Panc1 (cell line): ENCODE data around the gene INPP5A. TPM values are rescaled to one million over a fixed set of nuclear protein-coding genes. Genes with fewer than 3 reads are reported as not detected.

ENCODE experiments used
- ATAC-seq: fragments of 200-7000 bp; cut with Tn5 transposase; 2 replicates; pipeline ENCODE4 v1.9.1; 2020; ENCODE audit warnings: mild to moderate bottlenecking, moderate library complexity
- BruUV-seq: library from RNA; stranded (reverse); fragments of 400-500 nt; replicated peaks from 2 replicates; lab custom pipeline; 2021; lab: Mats Ljungman, UMichigan
- CTCF ChIA-PET: fragments of 300-600 bp; sonication (Branson Sonifier 250); formaldehyde crosslinking; loops from one replicate; lab custom pipeline; 2022; ENCODE audit warnings: antibody characterized with exemption; lab: Charles Lee
- POLR2A ChIA-PET: fragments of 300-600 bp; sonication (Branson Sonifier 250); formaldehyde crosslinking; loops from one replicate; lab custom pipeline; 2022; ENCODE audit warnings: antibody characterized with exemption; lab: Charles Lee
- DNase-seq: peaks from one replicate; pipeline ENCODE4 v3.0.0-alpha.2; 2010; ENCODE audit warnings: low read depth, low spot score
- H3K27ac ChIP-seq: 2 replicates; pipeline ENCODE4 v1.5.1; 2011; ENCODE audit warnings: mild to moderate bottlenecking, low read length, inconsistent platforms
- H3K27me3 ChIP-seq: fragments of 200-500 bp; sonication (Bioruptor generic); 2 replicates; pipeline ENCODE4 v1.6.0; 2014; ENCODE audit warnings: low read length, inconsistent platforms; ENCODE audit not compliant: control insufficient read depth, insufficient read depth
- H3K36me3 ChIP-seq: fragments of 200-500 bp; sonication (Bioruptor generic); 2 replicates; pipeline ENCODE4 v1.5.1; 2014; ENCODE audit warnings: inconsistent platforms, mild to moderate bottlenecking, low read length, moderate library complexity; ENCODE audit not compliant: control insufficient read depth, insufficient read depth
- H3K4me1 ChIP-seq: 2 replicates; pipeline ENCODE4 v1.5.1; 2011; ENCODE audit warnings: inconsistent platforms, mild to moderate bottlenecking, low read length, moderate library complexity; ENCODE audit not compliant: control insufficient read depth, insufficient read depth
- H3K4me3 ChIP-seq, 2 experiments: 2 replicates each; pipeline ENCODE4 v1.5.1; 2011 to 2012; ENCODE audit warnings: low read depth in 2 of 2, low read length in 2 of 2, mild to moderate bottlenecking in 2 of 2, inconsistent platforms in 1 of 2, moderate library complexity in 1 of 2
- H3K9me3 ChIP-seq: fragments of 200-500 bp; sonication (Bioruptor generic); 2 replicates; pipeline ENCODE4 v1.5.1; 2014; ENCODE audit warnings: low read depth, mild to moderate bottlenecking, inconsistent platforms, low read length, moderate library complexity; ENCODE audit not compliant: control insufficient read depth, insufficient read depth
- CTCF ChIP-seq: fragments of 450-650 bp; IDR thresholded peaks from 2 replicates; pipeline ENCODE4 v1.5.1; 2017; ENCODE audit warnings: mild to moderate bottlenecking
- POLR2AphosphoS5 ChIP-seq: IDR thresholded peaks from 2 replicates; pipeline ENCODE4 v1.6.1; 2012; ENCODE audit warnings: mild to moderate bottlenecking, low read depth, low read length, moderate library complexity
- REST ChIP-seq, 2 experiments: IDR thresholded peaks; 2 replicates each; pipeline ENCODE4 v1.6.1; 2011 to 2012; ENCODE audit warnings: low read depth in 2 of 2, control low read depth in 1 of 2, low read length in 1 of 2, mild to moderate bottlenecking in 1 of 2, moderate library complexity in 1 of 2; ENCODE audit not compliant: insufficient read depth in 1 of 2
- SIN3A ChIP-seq: IDR thresholded peaks from 2 replicates; pipeline ENCODE4 v1.6.1; 2012; ENCODE audit warnings: low read depth, mild to moderate bottlenecking, low read length, moderate library complexity, borderline replicate concordance; ENCODE audit not compliant: insufficient read depth
- TCF7L2 ChIP-seq: IDR thresholded peaks from 2 replicates; pipeline ENCODE4 v1.6.1; 2011; ENCODE audit warnings: mild to moderate bottlenecking, low read depth, low read length, inconsistent platforms
- in situ Hi-C: cut with HindIII; loops from 2 replicates; pipeline ENCODE4 v1.10.0; 2016; ENCODE audit warnings: low sequenced_read_pairs, low pct_unique_long_range_greater_than_20kb
- intact Hi-C: fragments of 100-400 bp; cut with micrococcal nuclease; formaldehyde crosslinking; loops from one replicate; pipeline ENCODE4 v1.10.0; 2022; ENCODE audit not compliant: unreplicated experiment
- total RNA-seq: library from RNA; stranded (reverse); gene quantifications from one replicate; pipeline ENCODE4 v1.2.1, GENCODE V29; 2021; ENCODE audit not compliant: unreplicated experiment

Gene INPP5A
- total RNA-seq, 1 experiment from 2014 or later, result 60.0 TPM

- no peak for ATAC-seq
- in situ Hi-C loops, result no loop called here
- no TSS peak for BruUV-seq
These were observed 190.7 kb downstream of the INPP5A start for GRCh38 chr10:132728321-132728720.

GRCh38 chr10:132728741-132729140 is 191.2 kb downstream of the INPP5A start:
- BruUV-seq, result no TSS peak
- Histone ChIP-seq H3K27me3 (no peaks in the 10 kb centered on the region), H3K4me1 (no peaks in the 10 kb centered on the region), H3K27ac (no peak overlapping the region), H3K4me3 (no peak overlapping the region), H3K36me3 (no peaks in the 10 kb centered on the region), H3K9me3 (no peaks in the 10 kb centered on the region)
- TF ChIP-seq TCF7L2 (no peak), POLR2AphosphoS5 (no peak), CTCF (no peak), REST (IDR thresholded peaks at IDR 0.05; ENCODE audit: insufficient read depth in 1 of 2, low read depth in 2 of 2, low read length in 1 of 2) (no peak), SIN3A (no peak)
- ChIA-PET CTCF (no interaction called here), POLR2A (no interaction called here)
- DNase-seq (no peak), ATAC-seq (0 out of 2 replicates have a peak, but pooled peaks have one; percentile 13)
- intact Hi-C loops (no loop called here), in situ Hi-C loops (no loop called here)

More at GRCh38 chr10:132728321-132728720, 190.7 kb downstream of the INPP5A start:
- no peaks in the 10 kb centered on the region for H3K4me1 ChIP-seq
- CTCF ChIA-PET, result no interaction called here
- no peak overlapping the region for H3K4me3 ChIP-seq
- H3K27ac ChIP-seq, result no peak overlapping the region
- intact Hi-C loops, result no loop called here
- no peaks in the 10 kb centered on the region for H3K36me3 ChIP-seq
- TF ChIP-seq REST (IDR thresholded peaks at IDR 0.05; ENCODE audit: insufficient read depth in 1 of 2, low read depth in 2 of 2, low read length in 1 of 2), result no peak
- no peak for TF ChIP-seq SIN3A
- no peak for TF ChIP-seq CTCF
- TF ChIP-seq POLR2AphosphoS5, result no peak
- no peak for TF ChIP-seq TCF7L2
- no peak for DNase-seq
- POLR2A ChIA-PET, result no interaction called here
- H3K27me3 ChIP-seq, result no peaks in the 10 kb centered on the region
- no peaks in the 10 kb centered on the region for H3K9me3 ChIP-seq
